Endothelial cell of umbilical vein (primary cell): ENCODE measurements around the gene KRT23. TPM values are rescaled to one million over a fixed set of nuclear protein-coding genes. Genes with fewer than 3 reads are reported as not detected.

Source experiments
- BruUV-seq: library from RNA; stranded (reverse); fragments of 400-500 nt; replicated peaks from 2 replicates; lab custom pipeline; 2021; lab: Mats Ljungman, UMichigan
- CTCF ChIA-PET: fragments of 300-600, 350-600 bp; sonication (Branson Sonifier 250); formaldehyde crosslinking; loops from one replicate; lab custom pipeline; 2021; ENCODE audit warnings: antibody characterized with exemption, inconsistent platforms; lab: Charles Lee
- POLR2A ChIA-PET: fragments of 300-600, 350-600 bp; sonication (Branson Sonifier 250); formaldehyde crosslinking; loops from one replicate; lab custom pipeline; 2021; ENCODE audit warnings: antibody characterized with exemption, inconsistent platforms; lab: Charles Lee
- DNase-seq: peaks from one replicate; pipeline ENCODE4 v3.0.0-alpha.2; 2011; ENCODE audit warnings: low read depth, low spot score
- FAIRE-seq: peaks from 2 replicates; lab custom pipeline; 2011; peaks lifted over from hg19 to GRCh38; lab: Jason Lieb, UNC
- H2AFZ ChIP-seq: 2 replicates; pipeline ENCODE4 v1.6.0; 2012; ENCODE audit warnings: low read depth, low read length, control low read depth, inconsistent platforms
- H3K27ac ChIP-seq: 2 replicates; pipeline ENCODE4 v1.5.1; 2011; ENCODE audit warnings: low read depth, mild to moderate bottlenecking, control low read depth, low read length, moderate library complexity; ENCODE audit not compliant: insufficient read depth
- H3K27me3 ChIP-seq, 2 experiments: 2 replicates each; pipeline versions ENCODE4 v1.6.0 to v1.6.1; 2011; ENCODE audit warnings: low read length in 2 of 2, mixed read lengths in 1 of 2; ENCODE audit not compliant: control insufficient read depth in 2 of 2, insufficient read depth in 2 of 2
- H3K36me3 ChIP-seq, 2 experiments: 2 replicates in 1 of 2; 3 replicates in 1 of 2; pipeline ENCODE4 v1.5.1; 2011; ENCODE audit warnings: low read length in 2 of 2, mild to moderate bottlenecking in 1 of 2, moderate library complexity in 1 of 2; ENCODE audit not compliant: control insufficient read depth in 2 of 2, insufficient read depth in 2 of 2; ENCODE audit errors: extremely low read depth in 1 of 2
- H3K4me1 ChIP-seq: 3 replicates; pipeline ENCODE4 v1.5.1; 2011; ENCODE audit warnings: mild to moderate bottlenecking, low read length; ENCODE audit not compliant: control insufficient read depth, insufficient read depth; ENCODE audit errors: extremely low read depth
- H3K4me2 ChIP-seq: 2 replicates; pipeline ENCODE4 v1.6.1; 2011; ENCODE audit warnings: low read length, control low read depth, mixed read lengths; ENCODE audit not compliant: insufficient read depth
- H3K4me3 ChIP-seq, 3 experiments: fragments of 200-600 bp in 1 of 3; sonication (generic), shearing (Covaris generic) in 1 of 3; replicated peaks in 1 of 3; 2 replicates each; pipeline ENCODE4 v1.5.1; 2011 to 2016; ENCODE audit warnings: control low read depth in 3 of 3, low read length in 3 of 3, mild to moderate bottlenecking in 2 of 3, inconsistent platforms in 1 of 3, low read depth in 1 of 3, moderate library complexity in 1 of 3; ENCODE audit not compliant: insufficient read depth in 1 of 3
- H3K79me2 ChIP-seq: 2 replicates; pipeline ENCODE4 v1.6.0; 2012; ENCODE audit warnings: low read length, inconsistent platforms; ENCODE audit not compliant: control insufficient read depth, insufficient read depth
- H3K9ac ChIP-seq: replicated peaks from 2 replicates; pipeline ENCODE3; 2011; ENCODE audit warnings: low read length, control low read depth; ENCODE audit not compliant: insufficient read depth; ENCODE audit errors: extremely low read depth
- H3K9me1 ChIP-seq: replicated peaks from 3 replicates; pipeline ENCODE4 v1.6.0; 2011; ENCODE audit warnings: mild to moderate bottlenecking, low read length; ENCODE audit not compliant: control insufficient read depth, insufficient read depth; ENCODE audit errors: extremely low read depth
- H3K9me3 ChIP-seq: replicated peaks from 2 replicates; pipeline ENCODE4 v1.5.1; 2012; ENCODE audit warnings: low read length, inconsistent platforms; ENCODE audit not compliant: control insufficient read depth, insufficient read depth
- H4K20me1 ChIP-seq: replicated peaks from 2 replicates; pipeline ENCODE3; 2011; ENCODE audit warnings: mild to moderate bottlenecking, low read length; ENCODE audit not compliant: control insufficient read depth, insufficient read depth; ENCODE audit errors: extremely low read depth
- CTCF ChIP-seq, 2 donors: IDR thresholded peaks; 1 replicate in 1 of 2; 2 replicates in 1 of 2; pipeline ENCODE4 v1.5.1; 2011; ENCODE audit warnings: low read length in 2 of 2, mild to moderate bottlenecking in 2 of 2, moderate library complexity in 2 of 2, control low read depth in 1 of 2, inconsistent platforms in 1 of 2, low read depth in 1 of 2; ENCODE audit not compliant: insufficient read depth in 1 of 2; ENCODE audit errors: extremely low read depth in 1 of 2
- EZH2 ChIP-seq: IDR thresholded peaks from 2 replicates; pipeline ENCODE4 v1.6.1; 2012; ENCODE audit warnings: borderline replicate concordance, low read depth, mild to moderate bottlenecking, moderate library complexity, low read length, inconsistent platforms; ENCODE audit not compliant: severe bottlenecking
- FOS ChIP-seq: IDR thresholded peaks from 2 replicates; pipeline ENCODE4 v1.6.1; 2011; ENCODE audit warnings: mild to moderate bottlenecking, low read length, moderate library complexity, borderline replicate concordance; ENCODE audit not compliant: insufficient read depth
- GATA2 ChIP-seq: IDR thresholded peaks from 2 replicates; pipeline ENCODE4 v1.7.0; 2011; ENCODE audit warnings: low read depth, mild to moderate bottlenecking, moderate library complexity, mixed read lengths, low read length; ENCODE audit not compliant: insufficient read length, insufficient read depth
- JUN ChIP-seq: IDR thresholded peaks from 2 replicates; pipeline ENCODE4 v1.6.1; 2011; ENCODE audit warnings: borderline replicate concordance, low read depth; ENCODE audit not compliant: insufficient read length, insufficient read depth
- MAX ChIP-seq: IDR thresholded peaks from 2 replicates; pipeline ENCODE4 v1.6.1; 2011; ENCODE audit not compliant: insufficient read depth, insufficient read length
- MYC ChIP-seq: IDR thresholded peaks from one replicate; pipeline ENCODE4 v1.6.1; 2011; ENCODE audit warnings: mild to moderate bottlenecking, low read depth, low read length
- POLR2A ChIP-seq: IDR thresholded peaks from 2 replicates; pipeline ENCODE4 v1.6.1; 2012; ENCODE audit warnings: low read depth, mild to moderate bottlenecking, control low read depth, low read length
- POLR2AphosphoS5 ChIP-seq: IDR thresholded peaks from 2 replicates; pipeline ENCODE4 v1.6.1; 2012; ENCODE audit warnings: low read depth, mild to moderate bottlenecking, control low read depth, low read length, moderate library complexity; ENCODE audit not compliant: insufficient read depth
- dilution Hi-C: fragments of 300-500 bp; cut with MboI; formaldehyde crosslinking; loops from one replicate; pipeline ENCODE4 v1.15.0; 2019; ENCODE audit warnings: low sequenced_read_pairs; ENCODE audit not compliant: extremely low pct_ligation_motif_present
- intact Hi-C: fragments of 100-400 bp; cut with micrococcal nuclease; formaldehyde crosslinking; loops from one replicate; pipeline ENCODE4 v1.10.0; 2022
- polyA plus RNA-seq, 4 experiments: library from polyadenylated mRNA; depleted of rRNA in 3 of 4; stranded (reverse) in 3 of 4; unstranded in 1 of 4; fragments of >200 nt; gene quantifications; 2 replicates each; pipeline versions ENCODE4 v1.2.1 to v1.2.3, GENCODE V29; 2011 to 2012; ENCODE audit warnings: missing spikeins in 1 of 4
- total RNA-seq: library from RNA; stranded (reverse); gene quantifications from 2 replicates; pipeline ENCODE4 v1.2.3, GENCODE V29; 2021

The KRT23 gene
- total and polyA plus RNA-seq, 2 donors (not counting 3 experiments of a cell fraction or from before 2014, with no cell fraction given) = not detected

- no peak overlapping the region for H3K4me3 ChIP-seq
- H2AFZ ChIP-seq = no peak overlapping the region
- intact Hi-C loops (no loop called here), dilution Hi-C loops (no loop called here)
- no peaks in the 10 kb centered on the region for H3K4me1 ChIP-seq
- no peaks in the 10 kb centered on the region for H3K9me3 ChIP-seq
- FAIRE-seq = no peak
- H3K79me2 ChIP-seq = no peaks in the 10 kb centered on the region
- H3K9me1 ChIP-seq = no peaks in the 10 kb centered on the region
- no peak overlapping the region for H3K27ac ChIP-seq
- no TSS peak for BruUV-seq
- no peaks in the 10 kb centered on the region for H3K36me3 ChIP-seq
- H4K20me1 ChIP-seq = no peaks in the 10 kb centered on the region
- no peak overlapping the region for H3K9ac ChIP-seq
- H3K4me2 ChIP-seq = no peak overlapping the region
- no peak for TF ChIP-seq POLR2AphosphoS5
- TF ChIP-seq JUN = no peak
- TF ChIP-seq MYC = no peak
- TF ChIP-seq MAX = no peak
- TF ChIP-seq GATA2 = no peak
- no peak for TF ChIP-seq CTCF (IDR thresholded peaks at IDR 0.05; ENCODE audit: extremely low read depth in 1 of 2, insufficient read depth in 1 of 2, low read depth in 1 of 2, low read length in 2 of 2)
- TF ChIP-seq EZH2 = no peak
- TF ChIP-seq POLR2A = no peak
- TF ChIP-seq FOS = no peak
- no peak for DNase-seq
- peaks cover 10 to 13% of the 10 kb centered on the region in 2 experiments for H3K27me3 ChIP-seq
- ChIA-PET CTCF (no interaction called here), POLR2A (no interaction called here)
Measured at GRCh38 chr17:40883031-40883430, 54.4 kb downstream of the KRT23 start.
